ENCODE data around the gene STXBP2. TPM values are rescaled to one million over a fixed set of nuclear protein-coding genes. Genes with fewer than 3 reads are reported as not detected.

The STXBP2 gene
- polyA plus RNA-seq, 5 donors: 27.3 to 42.6 (median 35.3) TPM

DNA sequence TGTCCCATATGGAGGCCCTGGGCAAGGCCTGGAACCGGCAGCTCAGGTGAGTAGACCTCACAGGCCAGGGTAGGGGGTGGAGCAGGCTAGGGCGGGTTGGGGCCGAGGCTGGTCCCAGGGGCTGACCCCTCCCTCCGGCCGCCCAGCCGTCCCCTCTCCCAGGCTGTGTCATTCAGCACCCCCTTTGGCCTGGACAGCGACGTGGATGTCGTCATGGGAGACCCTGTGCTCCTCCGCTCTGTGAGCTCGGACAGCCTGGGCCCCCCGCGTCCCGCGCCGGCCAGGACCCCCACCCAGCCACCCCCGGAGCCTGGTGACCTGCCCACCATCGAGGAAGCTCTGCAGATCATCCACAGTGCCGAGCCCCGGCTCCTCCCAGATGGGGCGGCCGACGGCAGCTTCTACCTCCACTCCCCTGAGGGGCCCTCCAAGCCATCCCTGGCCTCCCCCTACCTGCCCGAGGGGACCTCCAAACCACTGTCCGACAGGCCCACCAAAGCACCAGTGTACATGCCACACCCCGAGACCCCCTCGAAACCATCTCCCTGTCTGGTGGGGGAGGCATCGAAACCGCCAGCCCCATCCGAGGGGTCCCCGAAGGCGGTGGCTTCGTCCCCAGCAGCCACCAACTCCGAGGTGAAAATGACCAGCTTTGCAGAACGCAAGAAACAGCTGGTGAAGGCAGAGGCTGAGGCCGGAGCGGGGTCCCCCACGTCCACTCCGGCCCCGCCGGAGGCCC, 25.2 kb upstream of the STXBP2 start:
- no peak for DNase-seq

DNA sequence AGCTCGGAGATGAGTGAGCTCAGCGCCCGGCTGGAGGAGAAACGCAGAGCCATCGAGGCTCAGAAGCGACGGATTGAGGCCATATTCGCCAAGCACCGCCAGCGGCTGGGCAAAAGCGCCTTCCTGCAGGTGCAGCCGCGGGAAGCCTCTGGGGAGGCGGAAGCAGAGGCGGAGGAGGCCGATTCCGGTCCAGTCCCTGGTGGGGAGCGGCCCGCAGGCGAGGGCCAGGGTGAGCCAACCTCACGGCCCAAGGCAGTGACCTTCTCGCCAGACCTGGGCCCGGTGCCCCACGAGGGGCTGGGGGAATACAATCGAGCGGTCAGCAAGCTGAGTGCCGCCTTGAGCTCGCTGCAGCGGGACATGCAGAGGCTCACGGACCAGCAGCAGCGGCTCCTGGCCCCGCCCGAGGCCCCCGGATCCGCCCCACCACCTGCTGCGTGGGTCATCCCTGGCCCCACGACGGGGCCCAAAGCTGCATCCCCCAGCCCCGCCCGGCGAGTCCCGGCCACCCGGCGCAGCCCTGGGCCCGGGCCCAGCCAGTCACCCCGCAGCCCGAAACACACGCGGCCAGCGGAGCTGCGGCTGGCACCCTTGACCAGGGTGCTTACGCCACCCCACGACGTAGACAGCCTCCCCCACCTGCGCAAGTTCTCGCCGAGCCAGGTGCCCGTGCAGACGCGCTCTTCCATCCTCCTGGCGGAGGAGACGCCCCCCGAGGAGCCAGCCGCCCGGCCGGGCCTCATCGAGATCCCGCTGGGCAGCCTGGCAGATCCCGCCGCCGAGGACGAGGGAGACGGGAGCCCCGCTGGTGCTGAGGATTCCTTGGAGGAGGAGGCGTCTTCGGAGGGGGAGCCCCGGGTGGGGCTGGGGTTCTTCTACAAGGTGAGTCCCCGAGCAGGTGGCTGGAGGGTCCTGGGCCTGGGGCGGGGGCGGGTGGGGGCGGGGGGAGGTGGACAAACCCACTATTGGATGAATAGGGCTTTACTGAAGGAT, 24.3 kb upstream of the STXBP2 start:
- no peak for DNase-seq

DNA sequence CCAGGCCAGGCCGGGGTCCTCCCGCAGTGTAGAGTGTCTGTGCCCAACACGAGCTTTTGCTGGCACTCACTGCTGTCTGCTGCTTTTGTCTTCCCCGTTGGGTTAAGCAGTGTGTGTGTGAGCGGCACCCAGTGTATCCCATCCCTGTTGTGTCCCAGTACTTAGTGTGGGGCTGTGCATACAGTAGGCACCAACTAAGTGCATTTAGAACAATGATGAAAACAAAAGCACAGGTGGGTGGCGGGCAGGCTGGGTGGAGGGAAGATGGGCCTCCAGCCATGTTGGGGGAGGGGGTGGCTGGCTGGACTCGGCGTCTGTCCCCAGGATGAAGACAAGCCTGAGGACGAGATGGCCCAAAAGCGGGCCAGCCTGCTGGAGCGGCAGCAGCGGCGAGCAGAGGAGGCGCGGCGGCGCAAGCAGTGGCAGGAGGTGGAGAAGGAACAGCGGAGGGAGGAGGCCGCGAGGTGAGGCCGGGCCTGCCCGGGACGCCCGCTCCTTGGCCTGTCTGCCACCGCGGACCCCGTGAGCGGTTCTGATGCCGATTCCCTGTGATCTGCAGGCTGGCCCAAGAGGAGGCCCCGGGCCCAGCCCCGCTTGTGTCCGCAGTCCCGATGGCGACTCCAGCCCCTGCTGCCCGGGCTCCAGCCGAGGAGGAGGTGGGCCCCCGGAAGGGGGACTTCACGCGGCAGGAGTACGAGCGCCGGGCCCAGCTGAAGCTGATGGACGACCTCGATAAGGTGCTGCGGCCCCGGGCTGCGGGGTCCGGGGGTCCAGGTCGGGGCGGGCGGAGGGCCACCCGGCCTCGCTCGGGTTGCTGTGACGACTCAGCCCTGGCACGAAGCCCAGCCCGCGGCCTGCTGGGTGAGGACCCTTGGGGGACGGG, 21.8 kb upstream of the STXBP2 start:
- no peak for DNase-seq

DNA sequence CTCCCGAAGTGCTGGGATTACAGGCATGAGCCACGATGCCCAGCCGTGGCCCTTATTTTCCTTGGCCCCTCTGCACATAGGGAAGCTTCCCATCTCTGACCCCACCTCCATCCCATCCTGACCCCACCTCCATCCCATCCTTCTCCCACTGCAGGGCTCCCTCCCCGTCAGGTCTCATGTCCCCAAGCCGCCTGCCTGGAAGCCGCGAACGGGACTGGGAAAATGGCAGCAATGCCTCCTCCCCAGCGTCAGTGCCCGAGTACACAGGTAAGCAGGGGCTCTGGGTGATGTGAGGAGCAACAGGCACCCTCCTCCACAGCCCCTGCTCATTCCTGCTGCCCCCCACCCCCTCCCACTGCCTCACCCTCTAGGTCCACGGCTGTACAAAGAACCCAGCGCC, 19.7 kb upstream of the STXBP2 start:
- DNase-seq: no peak

DNA sequence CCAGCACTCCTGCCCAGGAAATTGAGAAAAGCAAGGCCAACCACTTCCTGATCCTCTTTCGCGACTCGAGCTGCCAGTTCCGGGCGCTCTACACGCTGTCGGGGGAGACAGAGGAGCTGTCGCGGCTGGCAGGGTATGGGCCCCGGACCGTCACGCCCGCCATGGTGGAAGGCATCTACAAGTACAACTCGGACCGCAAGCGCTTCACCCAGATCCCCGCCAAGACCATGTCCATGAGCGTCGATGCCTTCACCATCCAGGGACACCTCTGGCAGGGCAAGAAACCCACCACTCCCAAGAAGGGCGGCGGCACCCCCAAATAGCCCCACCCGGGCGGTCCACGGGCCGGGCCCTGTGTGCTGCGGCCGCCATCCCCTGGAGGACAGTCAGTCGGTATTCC, 19.2 kb upstream of the STXBP2 start:
- DNase-seq: no peak

DNA sequence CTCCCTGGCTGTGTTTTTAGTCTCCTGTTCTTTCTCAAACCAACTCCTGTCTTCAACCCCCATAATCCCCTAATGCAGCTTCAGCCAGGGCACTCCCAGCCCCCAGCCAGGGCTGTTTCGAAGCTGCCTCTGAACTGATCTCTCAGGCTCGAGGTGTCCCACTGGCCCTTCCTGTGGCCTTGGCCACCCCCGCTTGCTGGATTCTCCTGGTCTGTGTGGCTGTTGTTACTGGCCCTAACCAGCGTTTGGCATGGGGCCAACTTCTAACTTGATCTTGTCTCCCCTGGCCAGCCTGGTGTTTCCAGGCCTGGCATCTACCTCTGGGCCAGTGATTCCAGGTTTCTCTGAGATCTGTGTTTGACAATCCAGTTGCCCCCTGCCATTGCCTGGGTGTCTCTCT, 18.6 kb upstream of the STXBP2 start:
- DNase-seq: no peak

DNA sequence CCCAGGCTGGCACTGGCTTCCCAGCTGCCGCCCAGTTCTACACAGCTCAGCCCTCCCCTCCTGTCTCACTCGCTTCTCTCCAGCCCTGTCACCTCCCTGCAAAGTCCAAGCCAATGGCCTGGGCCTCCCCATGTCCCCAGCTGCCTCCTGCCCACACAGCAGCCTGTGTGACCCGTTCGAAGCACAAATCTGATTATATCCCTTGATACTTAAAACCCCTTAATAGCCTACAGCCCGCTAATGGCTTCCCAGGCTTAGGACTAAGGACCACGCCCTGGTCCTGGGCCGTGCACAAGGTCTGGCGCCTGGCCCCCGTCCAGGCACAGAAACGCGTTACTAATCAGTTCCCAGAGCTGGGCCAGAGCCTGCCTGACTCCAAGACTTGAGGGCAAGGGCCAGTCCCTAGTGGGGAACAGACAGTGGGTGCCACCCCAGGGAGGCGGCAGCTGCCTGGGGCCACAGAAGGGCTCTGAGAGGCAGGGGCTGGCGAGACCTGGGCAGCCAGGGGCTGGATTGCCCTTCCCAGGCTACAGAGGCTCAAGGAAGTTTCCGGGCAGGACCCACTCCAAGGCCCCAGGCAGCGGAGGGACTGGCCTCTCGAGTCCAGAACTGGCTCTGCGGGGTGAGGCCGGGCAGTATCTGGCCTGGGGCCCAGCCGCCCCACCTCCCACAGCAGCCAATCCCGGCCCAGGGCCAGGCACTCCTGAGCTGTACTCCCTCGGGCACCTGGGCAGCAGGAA, 18.0 kb upstream of the STXBP2 start:
- DNase-seq: peak in 1 of 2 donors; percentile 62

DNA sequence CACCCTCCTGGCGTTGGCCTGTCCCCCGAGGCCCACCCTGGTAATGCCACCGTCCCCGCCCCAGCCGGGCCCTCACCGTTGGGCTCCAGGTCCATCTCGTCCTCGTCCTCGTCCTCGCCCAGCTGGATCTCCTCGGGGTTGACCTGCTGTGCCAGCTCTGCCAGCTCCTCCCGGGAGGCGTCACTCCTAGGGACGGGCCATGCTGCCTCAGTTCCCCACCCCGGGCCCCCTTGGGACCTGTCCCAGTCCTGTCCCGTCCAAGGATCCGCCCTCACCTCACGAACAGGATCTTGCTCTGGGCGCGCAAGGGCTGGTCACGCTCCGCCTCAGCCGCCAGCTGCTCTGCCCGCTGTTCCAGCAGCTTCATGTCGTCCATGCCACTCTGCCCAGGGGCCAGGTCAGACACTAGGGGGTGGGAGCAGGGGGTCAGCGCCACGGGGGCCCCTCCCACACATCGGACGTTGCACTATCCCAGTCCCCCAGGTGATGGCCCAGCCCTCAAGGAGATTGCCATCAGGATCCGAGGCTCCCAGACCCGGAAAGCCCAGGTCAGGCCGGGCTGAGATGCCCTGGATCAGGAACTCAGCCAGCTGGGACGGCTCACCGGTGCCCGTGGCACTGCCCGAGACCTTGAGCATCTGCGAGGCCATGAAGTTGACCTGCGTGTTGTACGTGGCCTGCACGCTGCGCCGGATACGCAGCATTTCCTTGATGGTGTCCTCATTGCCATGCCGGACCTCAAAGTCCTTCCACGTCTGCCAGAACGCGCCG, 17.1 kb upstream of the STXBP2 start:
- no peak for DNase-seq

DNA sequence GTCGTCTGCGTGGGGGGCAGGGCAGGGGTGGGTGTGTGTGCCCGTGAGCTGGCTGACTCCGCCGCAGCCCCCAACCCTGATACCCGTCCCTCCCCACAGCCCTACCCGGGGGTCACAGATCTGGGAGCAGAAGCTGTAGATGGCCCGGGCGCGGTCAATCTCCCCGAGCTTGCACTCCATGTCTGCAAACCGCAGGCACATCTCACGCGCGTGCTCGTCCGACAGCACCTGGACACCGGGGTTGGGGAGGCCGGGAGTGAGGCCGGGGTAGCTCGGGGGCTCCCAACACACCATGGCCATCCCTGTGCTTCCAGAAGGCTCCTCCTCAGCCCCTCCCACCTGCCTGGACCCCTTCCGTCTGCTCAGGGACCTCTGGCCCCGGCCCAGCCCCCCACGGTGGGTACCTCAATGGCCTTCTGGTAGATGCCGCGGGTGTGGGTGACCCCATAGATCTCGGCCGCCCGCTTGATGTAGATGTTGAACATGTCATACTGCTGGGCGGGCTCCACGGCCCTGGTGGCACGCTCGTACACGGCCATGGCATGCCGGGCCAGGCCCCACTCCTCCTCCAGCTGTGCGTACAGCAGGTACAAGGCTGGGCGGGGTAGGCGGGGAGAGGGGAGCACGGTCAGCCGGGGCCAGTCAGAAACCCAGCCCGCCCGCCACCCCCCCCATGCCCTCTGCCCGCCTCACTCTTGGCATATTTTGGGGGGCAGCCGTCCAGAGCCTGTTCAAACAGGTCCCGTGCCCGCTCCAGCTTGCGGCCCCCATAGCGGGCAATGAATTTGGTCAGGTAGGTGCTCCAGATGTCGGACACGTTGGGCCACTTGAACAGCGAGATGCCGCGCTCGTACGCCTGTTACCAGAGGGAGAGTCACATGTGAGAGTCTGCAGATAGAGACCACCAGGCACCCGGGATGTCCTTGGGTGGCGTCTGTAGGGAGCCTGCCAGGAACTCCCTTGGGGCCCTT, 16.2 kb upstream of the STXBP2 start:
- DNase-seq: no peak

DNA sequence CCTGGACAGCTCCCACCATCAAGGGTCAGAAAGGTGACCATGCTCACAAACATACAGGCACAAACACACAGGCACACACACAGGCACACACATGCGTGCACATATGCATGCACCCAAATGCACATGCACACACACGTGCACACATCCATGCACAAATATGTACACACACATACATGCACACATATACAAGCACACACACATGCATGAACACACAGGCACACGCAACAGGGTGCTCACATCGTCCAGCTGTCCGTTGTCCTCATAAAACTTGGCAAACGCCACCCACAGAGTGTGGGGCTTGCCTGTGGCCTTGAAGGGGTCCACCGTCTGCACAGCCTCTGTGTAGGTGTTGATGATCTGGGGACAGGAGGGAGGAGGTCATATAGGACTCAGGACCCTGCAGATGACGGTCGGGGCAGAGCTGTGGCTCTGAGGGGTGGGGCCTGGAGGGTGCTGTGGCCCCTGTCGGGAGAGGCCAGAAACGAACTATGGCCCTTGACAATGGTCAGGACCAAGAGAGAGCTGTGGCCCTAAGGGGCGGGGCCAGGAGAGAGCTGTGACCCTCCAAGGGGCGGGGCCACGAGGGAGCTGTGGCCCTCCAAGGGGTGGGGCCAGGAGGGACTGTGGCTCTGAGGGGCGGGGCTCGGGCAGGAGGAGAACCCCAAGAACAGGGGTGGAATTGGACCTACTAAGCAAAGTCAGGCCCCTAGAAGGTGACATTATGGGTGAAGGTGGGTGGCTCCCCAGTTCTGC, 13.8 kb upstream of the STXBP2 start:
- no peak for DNase-seq

DNA sequence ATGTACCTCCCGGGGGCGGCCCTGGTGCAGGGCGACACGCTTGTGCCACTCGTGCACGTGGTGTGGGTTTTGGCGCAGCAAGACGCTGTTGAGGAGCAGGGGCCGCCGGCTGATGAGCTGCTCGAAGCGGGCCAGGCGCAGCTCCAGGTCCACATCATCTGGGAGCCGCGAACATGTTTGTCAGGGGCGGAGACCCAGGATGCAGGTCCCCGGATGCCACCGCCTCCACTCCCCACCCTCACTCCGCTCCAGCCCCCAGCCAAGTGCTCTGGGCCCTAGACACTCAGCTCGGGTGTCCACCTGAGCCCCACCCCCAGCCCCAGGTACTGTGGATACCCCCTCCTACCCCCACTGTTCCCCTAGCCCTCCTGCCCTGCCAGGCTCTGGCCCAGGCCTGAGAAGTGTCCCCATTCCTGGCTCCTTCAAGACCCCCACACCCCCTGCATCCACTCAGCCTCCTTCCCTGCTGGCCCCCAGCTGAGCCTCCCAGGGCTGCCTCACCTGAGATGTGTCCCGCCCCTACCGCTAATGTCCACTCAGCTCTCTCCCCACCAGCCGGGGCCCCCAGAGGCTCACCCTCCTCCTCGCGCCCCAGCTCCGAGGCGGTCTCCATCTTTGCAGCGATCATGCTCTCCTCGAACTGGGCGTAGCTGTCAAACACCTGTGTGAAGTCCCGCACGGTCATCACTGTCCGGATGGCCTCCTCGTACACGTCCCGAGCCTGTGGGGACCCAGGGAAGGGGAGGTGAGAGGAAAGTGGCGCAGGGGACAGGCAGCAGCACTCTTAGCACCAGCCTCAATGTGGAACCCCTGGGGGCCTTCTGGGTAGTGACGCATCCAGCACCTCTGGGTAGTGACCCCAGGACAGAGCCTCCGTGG, 12.9 kb upstream of the STXBP2 start:
- DNase-seq: no peak

DNA sequence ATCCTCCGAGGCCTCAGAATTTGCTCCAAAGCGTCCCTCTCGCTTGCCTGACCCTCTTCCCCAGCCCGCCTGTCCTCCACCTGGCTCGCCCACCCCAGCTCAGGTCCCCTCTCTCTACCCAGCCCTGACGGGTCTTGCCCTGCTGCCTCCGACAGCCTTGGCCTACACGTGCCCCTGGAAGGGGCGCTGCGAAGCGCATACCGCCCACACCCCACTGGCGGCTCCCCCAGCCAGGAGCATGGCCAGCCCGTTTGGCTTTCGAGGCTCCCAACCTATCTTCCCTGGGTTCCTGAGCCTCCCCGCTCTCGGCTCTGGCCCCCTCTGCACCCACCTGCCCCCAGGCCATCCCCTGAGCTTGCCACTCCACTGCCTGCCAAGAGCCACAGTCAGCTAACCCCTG, 12.1 kb upstream of the STXBP2 start:
- DNase-seq: no peak

DNA sequence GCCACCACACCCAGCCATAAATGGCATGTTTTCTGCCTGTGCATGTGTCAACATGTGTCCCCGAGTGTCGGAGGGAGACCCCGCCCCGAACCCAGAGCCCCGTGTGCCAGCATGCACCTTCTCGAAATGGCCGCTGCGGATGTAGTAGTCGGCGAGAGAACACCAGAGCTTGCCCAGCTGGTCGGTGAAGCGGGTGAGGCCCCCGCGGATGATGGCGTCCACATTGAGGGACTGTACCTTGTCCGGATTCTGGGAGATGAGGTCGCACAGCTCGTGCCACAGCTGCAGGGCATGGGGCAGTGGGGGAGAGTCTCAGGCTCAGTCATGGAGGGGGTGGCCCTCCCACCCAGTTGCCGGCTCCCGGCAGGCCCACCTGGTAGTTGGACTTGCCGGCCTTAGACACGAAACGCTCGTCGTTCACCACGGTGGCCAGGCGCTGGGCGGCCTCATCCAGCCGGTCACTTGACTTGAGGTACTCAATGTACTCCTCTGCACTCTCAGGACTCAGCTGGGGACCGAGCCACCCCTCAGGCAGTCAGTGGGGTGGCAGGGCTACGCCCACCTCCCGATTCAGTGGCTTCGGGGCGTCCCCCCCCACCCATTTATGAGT, 11.0 kb upstream of the STXBP2 start:
- no peak for DNase-seq

DNA sequence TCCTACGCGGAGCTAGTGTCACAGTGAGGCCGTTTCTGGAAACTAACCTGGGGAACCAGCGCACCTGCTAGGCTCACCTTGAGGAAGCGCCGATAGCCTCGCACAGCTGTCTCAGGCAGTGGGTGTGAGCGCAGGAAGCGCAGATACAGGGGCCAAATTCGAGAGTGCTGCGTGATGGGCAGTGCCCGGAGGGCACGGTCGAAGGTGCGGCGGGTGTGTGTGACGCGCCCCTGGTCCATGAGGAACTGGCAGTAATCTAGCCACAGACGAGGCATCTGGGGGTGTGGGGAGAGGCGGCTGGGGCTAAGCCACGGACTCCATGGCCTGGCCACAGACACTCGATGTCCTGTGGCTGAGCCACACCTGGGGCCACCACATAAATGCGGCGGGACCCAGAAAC, 9.7 kb upstream of the STXBP2 start:
- DNase-seq: no peak

DNA sequence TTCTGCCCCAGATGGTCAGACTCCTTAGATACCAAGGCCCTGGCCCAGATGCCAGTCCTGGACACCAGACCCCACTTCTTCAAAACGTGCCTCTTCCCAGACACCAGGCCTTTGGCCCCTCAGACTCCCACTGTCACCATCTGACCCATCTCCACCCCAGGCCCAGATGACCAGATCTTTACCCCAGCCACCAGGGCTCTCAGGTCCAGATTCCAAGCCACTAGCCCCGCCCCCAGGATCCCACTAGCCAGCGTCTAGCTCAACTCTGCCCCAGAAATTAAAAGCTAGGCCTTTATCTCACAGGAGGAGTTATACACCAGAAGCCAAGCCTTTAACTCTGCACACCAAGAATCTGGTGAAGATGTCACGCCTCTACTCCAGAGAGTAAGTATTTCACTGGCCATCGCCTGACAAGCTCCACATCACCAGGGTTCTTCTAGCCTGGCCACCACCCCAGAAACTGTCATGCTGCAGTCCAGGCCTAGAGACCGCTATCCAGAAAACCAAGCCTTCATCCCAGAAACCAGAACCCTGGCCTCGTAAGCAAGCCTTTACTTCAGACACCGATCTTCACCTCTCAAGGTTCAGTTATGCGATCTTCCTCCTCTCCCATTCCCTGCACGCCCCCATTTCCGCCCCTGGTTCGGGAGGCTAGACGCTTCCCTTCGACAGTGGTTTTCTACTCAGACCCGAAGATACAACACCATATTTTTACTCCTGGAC, 8.2 kb upstream of the STXBP2 start:
- no peak for DNase-seq

Measured in right lung (tissue), 5 donors.